Sigmoid colon (tissue), 4 donors: Measurements from ENCODE around the gene SPATA13.

ENCODE experiments used
- EP300 ChIP-seq, 4 donors: sonication (generic); formaldehyde crosslinking; IDR thresholded peaks; one replicate each; pipeline ENCODE4 v1.6.1; 2017; ENCODE audit warnings: antibody characterized with exemption in 4 of 4
- POLR2A ChIP-seq, 2 donors: fragments of 450-650 bp; IDR thresholded peaks; one replicate each; pipeline ENCODE4 v1.6.1; 2016; ENCODE audit warnings: antibody characterized with exemption in 2 of 2, mild to moderate bottlenecking in 2 of 2, moderate library complexity in 2 of 2
- TF ChIP-seq, protein P1 (sequence below), 4 experiments: fragments of 450-650 bp in 3 of 4; fragments of 200-600 bp in 1 of 4; IDR thresholded peaks; one replicate each; pipeline ENCODE4 v1.5.1; 2016 to 2019; ENCODE audit warnings: antibody characterized with exemption in 4 of 4, mild to moderate bottlenecking in 3 of 4, moderate library complexity in 2 of 4

- TF ChIP-seq, protein P1, sequence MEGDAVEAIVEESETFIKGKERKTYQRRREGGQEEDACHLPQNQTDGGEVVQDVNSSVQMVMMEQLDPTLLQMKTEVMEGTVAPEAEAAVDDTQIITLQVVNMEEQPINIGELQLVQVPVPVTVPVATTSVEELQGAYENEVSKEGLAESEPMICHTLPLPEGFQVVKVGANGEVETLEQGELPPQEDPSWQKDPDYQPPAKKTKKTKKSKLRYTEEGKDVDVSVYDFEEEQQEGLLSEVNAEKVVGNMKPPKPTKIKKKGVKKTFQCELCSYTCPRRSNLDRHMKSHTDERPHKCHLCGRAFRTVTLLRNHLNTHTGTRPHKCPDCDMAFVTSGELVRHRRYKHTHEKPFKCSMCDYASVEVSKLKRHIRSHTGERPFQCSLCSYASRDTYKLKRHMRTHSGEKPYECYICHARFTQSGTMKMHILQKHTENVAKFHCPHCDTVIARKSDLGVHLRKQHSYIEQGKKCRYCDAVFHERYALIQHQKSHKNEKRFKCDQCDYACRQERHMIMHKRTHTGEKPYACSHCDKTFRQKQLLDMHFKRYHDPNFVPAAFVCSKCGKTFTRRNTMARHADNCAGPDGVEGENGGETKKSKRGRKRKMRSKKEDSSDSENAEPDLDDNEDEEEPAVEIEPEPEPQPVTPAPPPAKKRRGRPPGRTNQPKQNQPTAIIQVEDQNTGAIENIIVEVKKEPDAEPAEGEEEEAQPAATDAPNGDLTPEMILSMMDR (IDR thresholded peaks at IDR 0.05), result no peak
- TF ChIP-seq POLR2A (IDR thresholded peaks at IDR 0.05) (no peak), EP300 (IDR thresholded peaks at IDR 0.05) (no peak)
Observed at GRCh38 chr13:24214528-24214927, 54.0 kb downstream of the SPATA13 start.
